Amniotic stem cell (primary cell): ENCODE data around the gene CORO6.

ENCODE experiments used
- DNase-seq: peaks from one replicate; lab custom pipeline; 2025; lab: John Stamatoyannopoulos, UW

The CORO6 gene

DNA sequence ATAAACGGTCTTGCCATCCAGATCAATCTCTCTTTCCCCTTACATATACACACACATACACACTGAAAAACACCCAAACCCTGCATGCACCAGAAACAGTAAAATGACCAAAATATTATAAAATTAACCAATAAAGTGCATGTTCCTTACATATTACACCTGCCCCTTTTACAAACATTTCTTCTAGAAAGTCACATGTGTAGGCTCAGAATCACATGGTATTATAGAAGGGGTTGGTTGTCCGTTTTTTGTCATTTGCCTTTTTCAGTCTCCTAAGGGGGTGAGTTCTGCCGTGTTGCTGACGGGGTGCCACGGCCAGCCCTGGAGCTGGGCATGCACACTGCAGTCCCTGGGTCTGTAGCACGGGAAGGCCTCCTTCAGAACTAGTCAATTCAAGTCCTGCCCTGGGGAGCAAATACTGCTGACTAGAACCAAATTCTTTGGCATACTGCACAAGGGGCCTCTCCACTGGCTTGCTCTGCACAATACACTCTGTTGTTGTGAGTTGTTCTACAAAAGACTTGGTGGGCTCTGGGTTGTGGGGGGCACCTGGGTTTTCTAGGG lies 8.0 kb upstream of the CORO6 start:
- DNase-seq = no peak

DNA sequence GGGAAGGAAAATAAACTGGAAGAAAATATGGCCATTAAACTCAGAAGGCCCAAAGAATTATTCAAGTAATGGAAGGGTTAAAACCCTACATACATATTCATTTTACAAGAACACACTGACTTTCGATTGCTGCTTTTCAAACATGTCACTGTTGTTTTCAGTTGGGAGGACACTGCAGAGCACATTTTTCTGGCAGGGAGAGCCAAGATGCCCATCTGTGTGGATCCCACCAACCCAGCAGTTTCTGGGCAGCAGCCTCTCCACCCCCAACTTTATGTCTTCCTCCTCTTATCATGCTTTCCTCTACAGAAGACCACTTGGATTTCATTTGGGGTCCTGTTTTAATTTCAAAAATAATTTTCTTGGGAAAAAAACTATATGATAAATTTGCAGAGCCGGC lies 7.1 kb upstream of the CORO6 start:
- no peak for DNase-seq

DNA sequence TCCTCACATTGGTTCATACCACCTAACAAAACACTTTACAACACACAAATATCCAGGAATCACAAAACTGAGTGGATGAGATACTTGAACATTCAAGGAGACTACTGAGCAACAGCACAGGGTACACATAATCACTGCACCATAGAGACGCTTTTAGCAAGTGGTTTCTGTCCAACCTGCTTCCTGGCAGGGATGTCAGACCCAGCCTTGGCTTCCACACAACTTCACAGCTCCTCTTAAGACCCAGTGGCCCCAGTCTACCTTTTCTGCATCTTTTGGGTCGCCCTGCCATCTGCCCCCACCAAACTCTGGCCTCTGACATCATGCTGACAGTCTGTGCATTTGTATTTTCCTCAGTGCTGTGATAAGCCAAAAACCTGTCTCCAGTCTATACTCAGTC lies 5.9 kb upstream of the CORO6 start:
- no peak for DNase-seq

DNA sequence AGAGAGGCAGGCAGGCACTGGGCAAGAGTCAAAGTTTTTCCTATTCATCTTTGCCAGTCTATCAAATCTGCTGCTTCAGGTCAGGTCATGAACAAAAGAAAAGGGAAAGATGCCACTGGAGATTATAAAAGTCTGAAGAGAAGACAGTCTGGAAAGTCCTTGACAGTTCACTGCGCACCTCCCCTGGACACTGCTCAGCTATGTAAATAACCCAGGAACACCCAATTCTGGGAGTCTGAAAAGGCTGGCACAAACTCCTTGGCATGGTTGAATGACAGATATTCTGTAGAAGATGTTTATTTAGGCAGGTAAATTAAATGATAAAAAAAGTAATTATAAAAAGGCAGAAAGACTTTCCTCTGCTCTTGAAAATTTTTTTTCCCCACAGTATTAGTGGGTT lies 5.2 kb upstream of the CORO6 start:
- no peak for DNase-seq

DNA sequence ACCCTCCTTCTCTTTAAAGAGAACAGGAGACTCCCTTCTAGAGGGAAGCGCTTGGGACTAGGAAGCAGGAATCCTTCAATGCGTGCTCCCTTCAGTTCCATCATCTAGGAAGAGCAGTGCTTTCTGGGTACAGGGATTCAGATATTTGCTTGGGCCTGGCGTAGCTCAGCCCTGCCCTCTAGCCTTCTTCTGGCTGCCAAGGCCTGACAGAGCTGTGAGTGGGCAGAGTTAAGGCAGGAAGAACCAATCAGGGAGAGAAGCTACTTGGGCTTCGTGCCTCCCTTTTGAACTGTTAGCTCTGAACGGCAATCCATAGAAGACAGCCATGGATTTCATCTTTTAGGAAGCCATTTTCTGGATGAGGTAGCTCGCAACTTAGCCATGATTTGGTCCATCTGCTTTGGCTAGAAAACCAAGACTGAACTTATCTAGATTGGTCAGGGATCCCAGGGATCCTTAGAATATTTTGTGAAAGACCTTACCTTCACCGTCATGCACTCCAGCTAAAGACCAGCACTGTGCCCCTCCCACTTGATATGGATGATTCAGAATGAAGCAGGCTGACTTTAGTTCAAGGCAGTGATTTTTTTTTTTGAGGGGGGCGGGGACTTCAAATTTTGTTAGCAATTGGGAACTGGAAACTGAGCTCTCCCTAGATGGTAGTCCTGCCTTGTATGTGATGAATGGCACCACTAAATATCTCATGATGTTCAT lies 2.5 kb upstream of the CORO6 start:
- DNase-seq = no peak

DNA sequence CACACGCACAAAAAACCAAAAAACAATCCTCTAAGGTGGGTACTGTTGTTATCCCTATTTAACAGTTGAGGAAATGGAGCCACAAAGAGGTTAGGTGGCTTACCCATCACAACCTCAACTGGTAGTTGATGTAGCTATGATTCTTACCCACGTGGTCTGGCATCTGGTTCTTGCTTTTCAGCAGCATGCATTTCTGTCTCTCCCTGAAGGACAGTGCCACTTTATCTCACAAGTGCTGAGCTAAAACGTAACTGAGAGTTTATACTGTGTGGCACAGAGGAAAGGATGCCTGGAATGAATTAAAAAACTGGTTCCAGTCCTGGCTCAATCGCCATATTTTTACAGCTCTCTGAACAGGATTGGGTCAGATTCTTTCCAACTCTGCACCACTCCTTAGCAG lies 1.9 kb upstream of the CORO6 start:
- no peak for DNase-seq

DNA sequence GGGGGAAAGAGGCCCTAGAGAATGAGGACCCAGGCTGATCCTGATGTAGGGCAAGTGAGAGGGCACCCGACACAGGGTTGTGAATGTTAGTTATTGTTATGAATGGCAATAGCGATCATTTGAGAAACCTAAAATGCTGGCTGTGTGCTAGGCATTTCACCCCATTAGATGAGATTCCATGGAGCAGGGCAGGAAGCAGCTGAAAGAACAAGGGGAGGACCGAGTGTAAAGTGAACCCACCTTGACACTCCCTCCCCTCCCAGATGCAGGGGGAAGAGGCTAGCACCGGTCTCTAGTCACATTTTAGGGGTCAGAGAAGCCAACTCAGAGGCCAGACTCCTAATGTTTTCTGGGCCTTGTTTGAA lies 553 bp upstream of the CORO6 start:
- DNase-seq = no peak

DNA sequence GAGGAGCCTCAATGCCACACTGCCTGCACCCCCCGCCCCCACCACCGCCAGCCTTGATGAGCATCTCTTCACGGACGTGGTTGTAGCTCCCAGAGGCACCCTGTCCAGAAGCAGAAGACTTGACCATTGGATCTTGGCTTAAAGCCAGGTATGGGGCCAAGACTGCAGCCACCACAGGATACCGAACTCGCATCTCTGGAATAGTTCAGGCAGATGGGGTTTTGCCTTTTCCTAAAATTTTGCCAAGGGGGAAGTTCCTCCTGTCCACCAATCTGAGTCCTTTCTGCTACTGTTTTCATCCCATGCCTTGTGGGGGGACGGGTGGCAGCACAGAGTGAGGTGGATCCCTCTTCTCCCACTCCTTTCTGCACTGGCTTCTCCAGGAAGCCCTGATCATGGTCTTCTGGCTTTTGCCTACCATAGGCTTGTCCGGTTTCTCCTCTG lies 939 bp downstream of the CORO6 start:
- no peak for DNase-seq

DNA sequence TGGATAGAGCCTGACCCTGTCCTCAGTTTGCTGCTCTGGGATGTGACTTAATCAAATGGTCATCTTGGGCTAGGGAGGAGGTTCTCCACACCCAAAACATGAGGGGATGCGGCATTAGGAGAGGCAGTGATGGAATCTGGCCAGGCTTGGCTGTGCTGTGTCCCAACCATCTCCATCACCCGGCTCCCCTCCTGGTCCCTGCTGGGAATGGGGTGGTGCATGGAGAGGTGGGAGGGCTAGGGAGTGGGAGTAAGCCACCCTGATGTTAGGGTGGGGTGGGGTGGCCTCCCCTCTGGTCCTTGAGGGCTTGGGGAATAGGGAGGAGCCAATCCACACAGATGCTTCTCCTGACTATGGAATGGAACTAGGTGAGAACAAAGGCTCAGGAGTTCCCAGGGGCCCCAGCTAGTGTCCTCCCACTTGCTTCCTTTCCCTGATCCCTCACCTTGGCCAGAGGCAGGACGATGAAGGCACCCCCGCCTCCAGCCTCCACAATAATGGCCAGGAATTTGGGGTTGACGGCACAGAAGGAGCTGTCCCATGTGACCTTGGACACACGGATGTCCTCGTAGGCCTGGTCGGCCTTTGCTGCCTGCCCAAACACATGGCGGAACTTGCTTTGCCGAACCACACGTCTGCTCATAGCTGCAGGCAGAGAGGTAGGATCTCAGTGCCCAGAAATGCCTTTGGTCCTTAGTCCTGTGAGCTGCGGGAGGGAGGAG lies 1.8 kb downstream of the CORO6 start:
- DNase-seq = no peak

DNA sequence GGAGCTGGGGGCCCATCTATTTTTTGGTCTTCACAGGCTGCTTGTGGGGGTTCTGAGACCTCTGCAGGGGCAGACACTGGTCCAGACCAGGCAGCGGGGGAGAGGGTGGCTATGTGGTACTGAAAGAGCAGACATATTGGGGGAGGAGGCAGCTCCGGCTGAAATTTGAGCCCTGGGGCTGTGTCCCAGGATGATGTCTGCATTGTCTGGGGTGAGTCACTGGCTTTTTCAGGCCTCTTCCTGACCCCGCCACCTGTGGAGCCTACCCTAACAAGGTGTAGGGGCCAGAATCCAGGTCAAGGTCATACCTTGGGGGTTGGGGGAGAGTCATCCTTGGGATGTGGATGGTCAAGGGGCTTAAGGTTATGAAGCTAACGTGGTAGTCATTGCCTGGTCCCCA lies 2.4 kb downstream of the CORO6 start:
- DNase-seq = no peak

DNA sequence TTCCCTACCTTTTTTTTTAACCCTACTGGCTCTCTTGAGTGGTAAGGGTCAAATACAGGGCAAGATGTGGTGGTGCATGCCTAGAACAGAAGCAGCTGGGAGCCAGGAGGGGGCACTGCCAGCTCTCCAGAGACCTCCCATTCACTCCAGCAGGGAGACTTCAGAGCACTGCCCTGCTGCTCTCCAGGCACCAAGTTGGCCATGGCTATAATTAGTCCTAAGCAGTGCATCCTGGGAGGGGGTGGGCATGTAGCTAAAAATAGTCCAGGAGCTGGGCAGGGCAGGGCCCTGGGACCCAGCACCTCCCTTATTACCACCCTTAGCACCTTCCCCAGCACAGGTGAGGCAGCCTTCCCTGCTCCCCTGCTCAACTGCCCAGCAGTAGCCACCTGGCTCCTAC lies 3.5 kb downstream of the CORO6 start:
- DNase-seq = no peak

DNA sequence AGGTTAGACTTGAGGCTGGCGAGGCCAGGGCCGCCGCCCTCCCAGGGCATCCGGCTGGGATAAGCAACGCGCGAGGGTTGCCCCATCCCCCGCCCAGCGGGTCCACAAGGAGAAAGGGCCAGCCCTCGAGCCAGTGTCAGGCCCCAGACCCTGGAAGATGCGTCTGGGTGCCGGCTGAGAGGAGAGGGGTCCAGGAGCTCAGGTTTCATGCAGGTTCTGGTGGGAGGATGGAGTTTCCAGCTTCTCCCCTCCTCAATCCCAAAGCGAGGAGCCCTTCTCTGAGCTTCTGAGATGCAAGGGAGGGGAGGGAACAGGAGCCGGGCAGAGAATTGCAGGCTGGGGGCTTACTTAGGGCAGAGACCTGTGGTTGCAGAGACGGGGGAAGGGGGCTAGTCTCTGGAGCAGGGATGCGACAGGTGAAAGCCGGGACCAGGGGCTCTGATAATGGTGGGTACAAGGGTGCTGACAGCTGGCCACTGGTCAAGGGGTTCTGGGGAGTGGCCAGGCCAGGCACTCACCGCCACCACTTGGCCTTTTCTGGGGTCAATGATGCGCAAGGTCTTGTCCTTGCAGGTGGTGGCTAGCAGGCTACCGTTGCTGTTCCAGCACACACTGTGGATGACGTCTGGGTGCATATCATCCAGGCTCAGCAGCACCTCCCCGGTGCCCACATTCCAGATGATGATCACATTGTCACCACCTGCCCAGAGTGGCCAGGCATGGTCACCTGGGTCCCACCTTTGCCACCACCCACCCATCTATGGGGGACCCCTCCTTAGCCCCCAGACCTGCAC lies 4.2 kb downstream of the CORO6 start:
- no peak for DNase-seq

DNA sequence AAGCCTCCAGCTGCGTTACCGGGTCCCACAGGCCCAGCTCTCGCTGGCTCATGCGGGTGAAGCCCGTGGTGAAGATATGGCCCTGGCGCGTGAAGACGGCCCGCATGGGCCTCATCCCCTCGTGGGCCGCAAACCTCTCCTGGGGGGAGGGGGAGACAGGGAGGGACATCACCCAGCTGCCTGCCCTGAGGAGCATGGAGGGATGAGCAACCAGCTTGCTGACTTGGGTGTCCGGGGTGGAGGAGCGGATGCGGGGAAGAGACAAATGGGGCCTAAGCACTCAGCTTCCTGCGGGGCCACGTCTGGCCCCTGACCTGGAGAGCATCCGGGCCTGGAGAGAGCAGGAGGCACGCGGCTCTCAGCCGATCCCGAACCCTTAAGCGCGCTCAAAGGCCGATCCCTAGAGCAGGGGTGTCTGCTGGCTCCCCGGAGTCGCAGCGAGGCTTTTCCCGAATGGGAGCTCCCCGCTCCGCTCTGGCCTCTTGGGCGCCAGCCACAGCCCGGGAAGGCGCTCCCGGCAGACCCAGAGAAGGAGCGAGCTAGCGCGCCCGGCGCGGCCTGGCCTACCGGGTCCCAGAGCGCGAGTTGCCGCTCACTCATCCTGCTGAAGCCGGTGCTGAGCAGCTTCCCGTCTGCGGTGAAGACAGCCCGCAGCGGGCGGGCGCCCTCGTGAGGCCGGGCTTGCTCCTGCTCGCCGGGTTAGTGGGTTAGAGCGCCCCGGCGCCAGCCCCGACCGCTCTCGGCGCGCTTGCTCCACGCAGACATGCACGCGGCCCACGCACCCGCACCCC lies 5.0 kb downstream of the CORO6 start:
- no peak for DNase-seq

DNA sequence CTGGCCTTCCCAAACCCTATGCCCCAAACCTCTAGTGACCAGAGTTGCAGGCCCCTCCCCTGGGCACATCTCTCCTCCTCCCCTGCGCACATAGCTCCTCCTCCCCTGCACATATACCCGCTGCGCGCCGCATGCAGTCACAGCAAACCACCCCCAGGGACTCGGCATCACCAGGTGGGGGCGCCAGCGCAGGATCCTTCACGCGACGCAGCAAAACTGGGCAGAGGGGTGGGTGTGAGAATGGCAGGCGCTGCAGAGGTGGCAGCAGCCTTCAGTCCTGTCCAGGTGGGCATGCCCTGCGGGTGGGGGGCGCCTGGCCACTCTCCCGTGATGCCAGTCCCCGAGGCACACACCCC lies 5.6 kb downstream of the CORO6 start:
- no peak for DNase-seq

DNA sequence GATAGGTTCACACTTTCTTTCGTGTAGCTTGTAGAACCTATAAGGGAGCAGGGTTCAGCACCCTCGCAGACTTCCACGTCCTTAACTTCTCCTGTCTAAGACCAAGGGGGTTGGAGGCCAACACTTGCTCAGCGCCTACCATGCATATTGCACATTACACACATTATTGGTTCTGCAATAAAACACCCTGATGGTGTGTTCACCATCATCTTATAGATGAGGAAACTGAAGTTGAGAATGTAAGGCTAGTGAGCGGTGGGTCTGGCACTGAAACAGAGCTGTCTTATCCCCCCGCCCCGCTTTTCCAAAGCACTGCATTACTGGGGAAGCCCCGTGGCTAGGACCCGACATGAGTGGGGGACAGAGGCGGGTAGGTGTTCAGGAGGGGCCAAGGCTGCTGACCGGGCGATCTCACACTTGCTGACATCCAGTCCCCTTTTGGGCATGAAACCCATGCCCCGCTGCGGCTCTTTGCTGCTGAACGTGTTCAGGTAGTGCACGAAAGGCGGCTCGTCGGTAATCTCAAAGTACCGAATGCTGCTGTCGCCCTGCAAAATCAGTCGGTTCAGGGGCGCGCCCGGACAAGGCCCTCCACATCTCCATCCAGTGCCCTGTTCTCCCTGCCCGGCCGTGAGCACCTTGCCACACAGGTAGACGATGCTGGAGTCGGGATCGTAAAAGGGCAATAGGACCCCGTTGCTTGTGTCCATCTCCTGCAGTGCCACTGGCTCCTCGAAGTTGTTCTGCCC lies 6.2 kb downstream of the CORO6 start:
- no peak for DNase-seq

DNA sequence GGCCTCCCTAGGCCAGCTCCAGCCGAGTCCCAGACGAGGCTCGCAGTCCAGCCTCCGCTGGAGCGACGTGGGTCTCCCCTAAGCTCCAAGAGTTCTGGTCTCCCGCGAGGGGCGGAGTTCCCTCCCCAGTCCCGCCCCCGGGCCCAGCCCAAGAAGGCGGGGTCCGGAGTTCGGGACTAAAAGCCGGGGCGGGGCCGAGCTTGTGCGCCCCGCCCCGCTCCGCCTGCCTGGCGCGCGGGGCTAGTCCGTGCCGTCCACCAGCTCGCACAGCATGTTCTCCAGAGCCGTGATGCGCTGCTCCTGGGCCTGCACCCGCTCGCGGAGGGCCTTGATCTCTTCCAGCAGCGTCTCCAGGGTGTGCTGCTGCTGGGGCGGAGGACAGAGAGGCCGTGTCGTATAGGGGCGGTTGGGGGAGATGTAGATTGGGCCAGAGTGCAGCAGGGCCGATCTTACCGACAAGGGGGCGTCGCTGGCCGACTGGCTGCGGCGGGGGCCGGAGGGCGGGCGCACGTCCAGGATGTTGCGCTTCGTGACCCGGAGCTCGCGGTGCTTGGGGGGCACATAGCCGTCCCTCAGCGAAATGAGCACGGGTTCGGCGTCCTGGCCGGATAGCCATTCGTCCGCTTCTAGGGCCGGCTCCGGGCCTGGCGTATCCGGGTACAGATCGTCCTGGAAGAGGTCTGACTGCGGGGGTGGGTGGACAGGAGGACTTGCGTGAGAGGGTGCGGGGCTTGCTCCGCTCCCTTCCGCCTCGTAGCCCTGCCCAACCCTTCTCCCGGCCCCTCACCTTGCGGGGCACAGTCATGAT lies 7.0 kb downstream of the CORO6 start:
- DNase-seq = peak; percentile 53

DNA sequence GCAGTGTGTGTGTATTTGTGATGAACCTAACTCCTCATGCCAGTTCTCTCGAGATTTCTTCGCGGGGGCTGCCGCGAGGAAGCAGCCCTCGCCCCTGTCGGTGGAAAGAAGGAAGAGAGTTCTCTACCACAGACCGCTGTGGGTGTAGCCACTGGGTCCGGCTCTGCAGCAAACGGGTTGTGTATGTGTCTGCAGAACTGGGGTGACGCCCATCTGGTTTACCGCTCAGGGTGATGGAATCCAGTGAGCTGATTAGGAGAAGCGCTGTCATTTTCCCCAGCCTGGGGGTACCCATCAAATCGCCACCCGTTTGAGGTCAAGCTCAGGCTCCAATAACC lies 7.7 kb downstream of the CORO6 start:
- no peak for DNase-seq

DNA sequence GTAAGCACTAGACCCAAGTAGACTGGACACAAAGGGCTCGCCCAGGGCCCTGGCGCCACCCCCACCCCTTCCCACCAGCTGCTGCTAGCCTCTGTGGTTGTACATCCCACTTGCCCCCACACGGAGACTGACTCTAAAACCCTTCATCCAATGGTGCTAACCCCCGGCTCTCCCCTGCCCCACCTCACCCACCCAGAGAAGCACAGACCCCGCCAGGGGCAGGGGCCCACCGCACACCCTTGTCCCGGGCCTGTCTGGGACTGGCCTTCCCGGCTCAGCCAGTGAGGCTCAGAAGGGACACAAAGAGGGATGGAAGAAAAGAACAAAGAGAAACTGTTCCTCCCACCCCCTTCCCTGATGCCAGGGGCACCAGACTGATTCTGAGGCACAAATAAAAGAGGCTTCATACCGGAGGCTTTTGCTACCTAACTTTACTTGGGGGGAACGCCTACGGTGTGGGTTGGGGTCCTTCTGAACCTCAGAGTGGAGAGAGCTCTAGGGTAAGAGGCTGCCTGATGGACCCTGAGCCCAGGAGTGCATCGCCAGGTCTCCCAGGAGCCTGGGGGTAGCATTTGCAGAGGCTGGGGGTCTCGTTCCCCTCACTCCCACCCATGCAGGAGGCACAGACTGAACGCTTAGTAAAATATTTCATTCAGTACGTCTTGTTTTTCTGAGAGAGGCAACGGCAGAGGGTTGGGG lies 8.2 kb downstream of the CORO6 start:
- no peak for DNase-seq

DNA sequence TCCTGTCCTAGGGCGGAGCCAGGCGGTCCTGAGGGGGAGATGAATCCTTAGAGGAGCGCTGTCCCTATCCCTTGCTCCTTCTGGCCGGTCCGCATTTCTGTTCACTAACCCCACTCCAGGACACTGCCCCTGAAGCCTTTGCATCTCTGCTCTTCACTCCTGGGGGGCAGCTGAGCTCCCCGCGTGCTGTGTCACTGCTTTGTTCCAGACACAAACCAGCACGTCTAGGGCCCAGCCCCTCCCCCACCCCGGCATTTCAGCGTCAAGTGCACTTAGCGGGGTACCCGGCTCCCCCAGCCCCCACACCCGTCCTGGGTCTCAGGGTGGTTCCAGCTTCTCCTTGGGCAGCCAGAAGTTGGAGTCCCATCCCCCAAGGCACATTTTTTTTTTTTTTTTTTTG lies 8.9 kb downstream of the CORO6 start:
- DNase-seq = no peak

DNA sequence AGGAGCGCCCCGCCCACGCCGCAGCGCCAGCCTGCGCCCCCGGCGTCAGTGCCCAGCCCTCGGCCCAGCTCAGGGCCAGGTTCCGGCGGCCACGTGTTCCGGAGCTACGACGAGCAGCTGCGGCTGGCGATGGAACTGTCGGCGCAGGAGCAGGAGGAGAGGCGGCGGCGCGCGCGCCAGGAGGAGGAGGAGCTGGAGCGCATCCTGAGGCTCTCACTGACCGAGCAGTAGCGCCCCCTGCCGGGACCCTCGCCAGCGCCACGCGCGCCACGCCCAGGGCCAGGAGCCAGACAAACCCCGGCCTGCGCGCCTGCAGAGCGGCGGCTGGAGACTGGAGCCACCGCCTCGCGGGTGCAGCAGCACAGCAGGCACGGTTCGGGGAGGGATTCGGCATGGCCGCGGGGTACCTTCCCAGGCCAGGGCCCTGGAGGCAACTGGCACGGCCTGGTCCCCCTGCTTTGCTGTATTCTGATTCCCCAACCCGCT lies 9.3 kb downstream of the CORO6 start:
- DNase-seq = no peak
